ENCODE measurements around the gene CDC42BPB.

The CDC42BPB gene

GRCh38 chr14:102984336-102985102 is 72.8 kb downstream of the CDC42BPB start:
- no peak for DNase-seq

DNA sequence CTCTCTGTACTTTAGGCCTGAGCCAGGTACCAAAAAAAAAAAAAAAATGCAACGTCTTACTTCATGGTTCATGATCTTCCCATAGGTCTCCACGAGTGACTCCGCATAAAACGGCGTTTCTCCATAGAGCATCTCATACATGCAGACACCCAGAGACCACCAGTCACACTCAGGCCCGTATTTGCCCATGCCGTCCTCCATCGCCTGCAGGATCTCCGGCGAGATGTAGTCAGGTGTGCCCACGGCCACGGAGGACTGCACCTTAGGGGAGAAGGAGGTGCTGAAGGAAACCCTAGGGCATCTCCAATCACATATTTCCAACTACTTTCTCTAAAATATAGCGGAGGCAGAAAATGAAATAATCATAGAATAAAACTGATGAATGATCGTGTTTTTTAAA is 73.9 kb downstream of the CDC42BPB start:
- DNase-seq: no peak

DNA sequence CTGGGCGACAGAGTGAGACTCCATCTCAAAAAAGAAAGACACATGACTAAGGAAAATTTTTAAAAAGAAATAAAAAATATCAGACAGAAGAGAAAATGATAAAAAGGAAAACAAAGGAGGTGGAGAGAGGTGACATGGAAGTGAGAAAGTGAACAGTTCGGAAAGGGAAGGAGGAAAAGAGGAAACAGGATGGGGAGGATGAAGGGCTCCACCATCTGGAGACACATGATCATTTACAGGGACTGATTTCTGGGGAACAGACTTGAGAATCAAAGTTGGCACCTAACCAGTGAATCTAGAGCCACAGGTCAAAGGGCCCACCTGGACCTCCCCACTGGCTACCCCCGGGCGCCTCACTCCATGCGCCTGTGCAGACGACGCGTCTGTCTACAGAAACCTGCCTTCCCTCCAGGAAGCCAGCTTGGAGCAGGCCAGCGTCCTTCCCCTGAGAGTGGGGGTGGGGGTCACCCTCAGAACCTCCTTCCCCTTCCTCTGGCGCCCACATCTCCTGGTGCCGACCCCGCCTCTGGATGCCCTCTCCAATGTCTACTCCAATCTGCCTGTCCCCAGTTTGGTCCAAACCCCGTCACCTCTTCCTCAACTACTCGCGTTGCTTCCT is 74.4 kb downstream of the CDC42BPB start:
- no peak for DNase-seq

- DNase-seq: no peak
Observed at GRCh38 chr14:102980409-102980810, 76.9 kb downstream of the CDC42BPB start.

DNA sequence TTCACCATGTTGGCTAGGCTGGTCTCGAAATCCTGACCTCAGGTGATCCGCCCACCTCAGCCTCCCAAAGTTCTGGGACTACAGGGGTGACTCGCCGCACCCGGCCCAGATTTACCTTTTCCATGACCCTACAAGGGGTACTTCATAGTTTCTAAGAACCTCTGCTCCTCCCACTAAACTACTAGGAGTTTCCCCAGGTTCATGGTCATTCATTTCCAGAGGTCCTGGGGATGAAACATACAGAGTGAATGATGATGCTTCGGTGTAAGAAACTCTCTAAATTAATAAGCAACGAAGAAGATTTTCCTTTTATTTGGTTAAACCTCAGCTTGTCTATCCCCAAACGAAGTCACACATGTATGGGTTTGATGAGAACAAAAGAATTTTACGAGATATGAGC is 77.9 kb downstream of the CDC42BPB start:
- DNase-seq: no peak

- DNase-seq: no peak
Observed at GRCh38 chr14:102977475-102977874, 79.9 kb downstream of the CDC42BPB start.

DNA sequence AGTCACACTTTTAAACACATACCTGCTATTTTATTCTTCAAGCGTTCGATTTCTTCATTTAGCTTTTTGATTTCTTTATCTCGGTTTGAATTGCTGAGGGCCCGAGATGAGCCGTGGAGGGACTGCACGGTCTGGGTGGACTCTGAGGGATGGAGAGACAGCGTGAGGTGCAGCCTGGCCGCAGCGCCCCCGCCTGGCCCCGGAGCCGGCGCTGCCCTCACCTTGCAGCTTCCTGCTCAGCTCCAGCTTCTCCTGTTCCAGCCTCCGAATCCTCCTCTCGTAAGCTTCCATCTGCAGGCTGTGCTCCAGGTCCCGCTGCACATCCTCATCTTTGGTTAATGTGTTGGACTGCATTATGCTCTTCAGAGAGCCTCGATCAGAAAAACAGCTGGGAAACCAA is 81.7 kb downstream of the CDC42BPB start:
- no peak for DNase-seq

GRCh38 chr14:102973706-102974285 is 83.6 kb downstream of the CDC42BPB start:
- DNase-seq: no peak

GRCh38 chr14:102971836-102972606 is 85.3 kb downstream of the CDC42BPB start:
- no peak for DNase-seq

DNA sequence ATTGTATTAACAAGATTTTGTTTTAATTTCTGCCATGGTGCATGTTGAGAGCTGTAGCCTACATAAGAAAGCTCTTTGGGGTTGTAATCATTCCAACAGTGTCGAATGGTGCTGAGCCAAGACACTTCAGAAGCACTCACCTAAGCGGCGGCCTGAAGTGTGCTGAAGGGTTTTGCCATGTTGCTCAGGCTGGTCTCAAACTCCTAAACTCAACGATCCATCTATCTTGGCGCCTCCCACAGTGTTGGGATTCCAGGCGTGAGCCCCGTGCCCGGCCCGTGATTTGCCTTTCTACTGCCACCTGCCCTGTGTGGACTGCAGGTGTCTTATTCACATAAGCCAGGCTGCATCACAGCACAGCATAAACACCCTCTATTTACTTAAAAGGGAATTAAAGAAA is 86.0 kb downstream of the CDC42BPB start:
- DNase-seq: no peak

DNA sequence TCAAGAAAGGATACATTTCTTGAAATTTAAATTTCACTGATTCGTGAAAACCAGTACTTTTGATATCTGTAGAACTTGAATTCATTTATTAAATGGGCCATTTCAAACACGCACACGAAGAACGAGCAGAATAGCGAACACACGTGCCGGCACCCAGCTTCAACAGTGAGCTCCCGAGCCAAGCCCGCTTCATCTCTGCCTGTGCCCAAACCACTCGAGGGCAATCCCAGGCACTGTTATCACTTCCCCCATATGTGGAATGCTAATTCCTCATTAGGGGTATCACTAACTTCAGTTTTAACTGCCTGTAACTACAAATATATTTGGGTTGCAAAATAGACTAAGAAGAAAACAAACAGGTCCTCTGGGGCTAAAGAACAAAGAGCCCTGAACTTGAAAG is 86.9 kb downstream of the CDC42BPB start:
- DNase-seq: no peak

DNA sequence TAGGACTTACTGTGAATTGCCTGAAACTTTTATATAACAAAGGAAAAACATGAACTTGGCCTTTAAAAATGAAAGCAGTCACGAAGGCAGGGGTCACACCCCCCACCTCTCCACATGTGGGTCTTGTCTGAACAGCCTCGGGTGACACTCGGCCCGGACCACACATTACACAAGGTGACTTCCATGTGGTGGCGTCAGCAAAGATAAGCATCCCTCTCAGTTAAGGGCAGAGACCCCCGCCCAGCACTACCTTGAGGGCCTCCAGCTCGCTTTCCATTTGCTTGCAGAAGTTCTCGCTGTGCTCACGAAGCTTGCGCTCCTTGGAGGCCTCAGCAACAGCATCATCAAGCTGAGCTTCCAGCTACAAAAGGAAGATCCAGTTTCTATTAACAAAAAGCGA is 87.4 kb downstream of the CDC42BPB start:
- no peak for DNase-seq

GRCh38 chr14:102969060-102969791 is 88.1 kb downstream of the CDC42BPB start:
- no peak for DNase-seq

DNA sequence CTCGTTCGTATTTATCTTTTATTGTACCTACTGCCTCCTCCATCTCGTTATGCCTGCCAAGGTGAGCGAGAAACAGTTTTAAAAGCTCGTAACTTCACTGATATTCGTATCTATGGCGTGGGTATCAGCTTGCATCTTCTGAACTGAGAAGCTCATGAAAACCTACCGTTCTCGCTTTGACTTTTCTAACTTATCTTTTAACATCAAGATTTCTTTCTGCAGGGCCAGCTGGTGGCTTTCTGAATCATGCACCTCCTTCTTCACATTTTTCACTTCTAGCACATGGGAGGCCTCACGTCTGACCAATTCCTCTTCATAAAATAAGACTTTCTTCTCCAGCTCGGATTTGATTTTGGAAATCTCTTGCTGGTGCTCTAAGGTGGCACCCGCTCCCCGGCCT is 89.0 kb downstream of the CDC42BPB start:
- DNase-seq: no peak

DNA sequence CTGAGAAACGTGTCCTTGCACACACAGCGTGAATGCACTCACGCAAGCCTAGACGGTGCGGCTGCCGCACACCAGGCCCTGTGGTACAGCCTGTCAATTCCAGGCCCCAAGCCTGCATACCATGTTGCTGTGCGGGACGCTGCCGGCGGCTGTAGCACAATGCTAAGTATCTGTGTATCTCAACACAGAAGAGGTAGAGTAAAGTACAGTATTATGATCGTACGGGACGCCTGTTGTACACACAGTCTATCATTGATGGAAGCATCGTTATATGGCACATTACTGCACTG is 89.9 kb downstream of the CDC42BPB start:
- DNase-seq: no peak

- no peak for DNase-seq
Observed at GRCh38 chr14:102966681-102967505, 90.5 kb downstream of the CDC42BPB start.

DNA sequence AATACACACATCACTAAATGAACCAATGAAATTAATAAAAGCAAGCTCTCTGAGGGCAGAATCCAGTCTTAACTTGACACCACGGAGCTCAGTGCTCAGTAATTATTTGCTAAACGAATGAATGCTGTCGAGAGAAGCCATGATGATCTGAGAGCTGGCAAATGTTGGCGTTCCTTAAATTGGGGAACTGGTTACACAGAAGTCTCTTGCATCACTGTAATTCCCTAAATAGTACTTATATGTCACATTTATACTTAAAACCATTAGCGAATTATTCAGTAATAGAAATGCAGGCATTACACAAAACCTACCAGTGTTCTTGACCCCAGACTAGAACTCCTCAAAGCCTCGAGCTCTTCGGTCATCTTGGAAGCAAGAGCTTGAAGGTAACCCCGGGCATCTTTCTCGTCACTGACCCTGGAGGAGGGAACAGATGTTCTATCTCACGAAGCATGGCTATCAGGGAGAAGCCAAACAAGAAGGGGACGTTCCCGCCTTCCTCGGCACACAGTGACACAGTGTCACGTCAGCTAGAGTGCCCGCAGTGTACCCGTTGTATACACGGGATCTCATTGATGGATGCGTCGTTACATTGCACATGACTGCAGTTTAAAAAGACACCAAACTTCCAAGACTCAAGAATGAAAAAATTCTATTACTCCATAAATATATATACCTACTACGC is 91.2 kb downstream of the CDC42BPB start:
- no peak for DNase-seq

- DNase-seq: no peak
Observed at GRCh38 chr14:102965282-102965681, 92.1 kb downstream of the CDC42BPB start.

- no peak for DNase-seq
Observed at GRCh38 chr14:102964152-102964730, 93.1 kb downstream of the CDC42BPB start.

- DNase-seq: no peak
Observed at GRCh38 chr14:102962111-102962627, 95.2 kb downstream of the CDC42BPB start.

GRCh38 chr14:102958461-102958860 is 98.9 kb downstream of the CDC42BPB start:
- no peak for DNase-seq
